ENCODE measurements around the gene RWDD4. TPM values are rescaled to one million over a fixed set of nuclear protein-coding genes. Genes with fewer than 3 reads are reported as not detected.

RWDD4 gene
- total RNA-seq, 1 donor from 2014 or later: 18.0 TPM

GRCh38 chr4:183620421-183620820 is 38.6 kb downstream of the RWDD4 start:
- peaks cover 3% of the 10 kb centered on the region for H3K27me3 ChIP-seq (ENCODE audit: low read depth)
- H3K27ac ChIP-seq (replicated peaks): no peak overlapping the region
- no peak overlapping the region for H3K4me3 ChIP-seq
- H3K4me1 ChIP-seq: peaks cover 7% of the 10 kb centered on the region
- TF ChIP-seq CTCF (IDR thresholded peaks at IDR 0.05; ENCODE audit: borderline replicate concordance): no peak
- no peaks in the 10 kb centered on the region for H3K9me3 ChIP-seq (replicated peaks)
- H3K36me3 ChIP-seq: no peaks in the 10 kb centered on the region
- DNase-seq: no peak
- intact Hi-C loops (cut with micrococcal nuclease): no loop called here

GRCh38 chr4:183618681-183619080 is 40.3 kb downstream of the RWDD4 start:
- TF ChIP-seq CTCF (IDR thresholded peaks at IDR 0.05; ENCODE audit: borderline replicate concordance): no peak
- H3K27ac ChIP-seq (replicated peaks): no peak overlapping the region

GRCh38 chr4:183617075-183617474 is 41.9 kb downstream of the RWDD4 start:
- peaks cover 7% of the 10 kb centered on the region for H3K4me1 ChIP-seq
- H3K9me3 ChIP-seq (replicated peaks): no peaks in the 10 kb centered on the region
- no peak overlapping the region for H3K27ac ChIP-seq (replicated peaks)
- DNase-seq: no peak
- no peak overlapping the region for H3K4me3 ChIP-seq
- no peak for TF ChIP-seq CTCF (IDR thresholded peaks at IDR 0.05; ENCODE audit: borderline replicate concordance)
- H3K27me3 ChIP-seq (ENCODE audit: low read depth): peaks cover 9% of the 10 kb centered on the region
- intact Hi-C loops (cut with micrococcal nuclease): no loop called here
- no peaks in the 10 kb centered on the region for H3K36me3 ChIP-seq

More at GRCh38 chr4:183618681-183619080, 40.3 kb downstream of the RWDD4 start:
- no peaks in the 10 kb centered on the region for H3K36me3 ChIP-seq
- no peak for DNase-seq
- H3K27me3 ChIP-seq (ENCODE audit: low read depth): peaks cover 3% of the 10 kb centered on the region
- intact Hi-C loops (cut with micrococcal nuclease): no loop called here
- H3K4me3 ChIP-seq: no peak overlapping the region
- H3K9me3 ChIP-seq (replicated peaks): no peaks in the 10 kb centered on the region
- peaks cover 7% of the 10 kb centered on the region for H3K4me1 ChIP-seq

GRCh38 chr4:183612329-183613250 is 46.4 kb downstream of the RWDD4 start:
- no peaks in the 10 kb centered on the region for H3K36me3 ChIP-seq
- TF ChIP-seq CTCF (IDR thresholded peaks at IDR 0.05; ENCODE audit: borderline replicate concordance): no peak
- no peak overlapping the region for H3K4me3 ChIP-seq
- H3K27ac ChIP-seq (replicated peaks): no peak overlapping the region
- DNase-seq: no peak
- peaks cover 23% of the 10 kb centered on the region for H3K27me3 ChIP-seq (ENCODE audit: low read depth)
- intact Hi-C loops (cut with micrococcal nuclease): no loop called here
- no peaks in the 10 kb centered on the region for H3K9me3 ChIP-seq (replicated peaks)
- no peaks in the 10 kb centered on the region for H3K4me1 ChIP-seq

GRCh38 chr4:183611210-183611830 is 47.7 kb downstream of the RWDD4 start:
- DNase-seq: no peak
- H3K9me3 ChIP-seq (replicated peaks): no peaks in the 10 kb centered on the region
- no peaks in the 10 kb centered on the region for H3K36me3 ChIP-seq
- no peak for TF ChIP-seq CTCF (IDR thresholded peaks at IDR 0.05; ENCODE audit: borderline replicate concordance)
- no peaks in the 10 kb centered on the region for H3K4me1 ChIP-seq
- H3K4me3 ChIP-seq: no peak overlapping the region
- intact Hi-C loops (cut with micrococcal nuclease): no loop called here
- peaks cover 32% of the 10 kb centered on the region for H3K27me3 ChIP-seq (ENCODE audit: low read depth)
- H3K27ac ChIP-seq (replicated peaks): no peak overlapping the region
